Measurements from ENCODE around the gene ERRFI1.
A peak's percentile ranks its signal among the peaks of the same experiment; 100 is the strongest.
"Not testable (repeated sequence)": the region's sequence is repeated elsewhere in the genome, so short reads cannot be mapped to it uniquely, and the experiment has no call there.

The ERRFI1 gene, protein sequence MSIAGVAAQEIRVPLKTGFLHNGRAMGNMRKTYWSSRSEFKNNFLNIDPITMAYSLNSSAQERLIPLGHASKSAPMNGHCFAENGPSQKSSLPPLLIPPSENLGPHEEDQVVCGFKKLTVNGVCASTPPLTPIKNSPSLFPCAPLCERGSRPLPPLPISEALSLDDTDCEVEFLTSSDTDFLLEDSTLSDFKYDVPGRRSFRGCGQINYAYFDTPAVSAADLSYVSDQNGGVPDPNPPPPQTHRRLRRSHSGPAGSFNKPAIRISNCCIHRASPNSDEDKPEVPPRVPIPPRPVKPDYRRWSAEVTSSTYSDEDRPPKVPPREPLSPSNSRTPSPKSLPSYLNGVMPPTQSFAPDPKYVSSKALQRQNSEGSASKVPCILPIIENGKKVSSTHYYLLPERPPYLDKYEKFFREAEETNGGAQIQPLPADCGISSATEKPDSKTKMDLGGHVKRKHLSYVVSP

DNA sequence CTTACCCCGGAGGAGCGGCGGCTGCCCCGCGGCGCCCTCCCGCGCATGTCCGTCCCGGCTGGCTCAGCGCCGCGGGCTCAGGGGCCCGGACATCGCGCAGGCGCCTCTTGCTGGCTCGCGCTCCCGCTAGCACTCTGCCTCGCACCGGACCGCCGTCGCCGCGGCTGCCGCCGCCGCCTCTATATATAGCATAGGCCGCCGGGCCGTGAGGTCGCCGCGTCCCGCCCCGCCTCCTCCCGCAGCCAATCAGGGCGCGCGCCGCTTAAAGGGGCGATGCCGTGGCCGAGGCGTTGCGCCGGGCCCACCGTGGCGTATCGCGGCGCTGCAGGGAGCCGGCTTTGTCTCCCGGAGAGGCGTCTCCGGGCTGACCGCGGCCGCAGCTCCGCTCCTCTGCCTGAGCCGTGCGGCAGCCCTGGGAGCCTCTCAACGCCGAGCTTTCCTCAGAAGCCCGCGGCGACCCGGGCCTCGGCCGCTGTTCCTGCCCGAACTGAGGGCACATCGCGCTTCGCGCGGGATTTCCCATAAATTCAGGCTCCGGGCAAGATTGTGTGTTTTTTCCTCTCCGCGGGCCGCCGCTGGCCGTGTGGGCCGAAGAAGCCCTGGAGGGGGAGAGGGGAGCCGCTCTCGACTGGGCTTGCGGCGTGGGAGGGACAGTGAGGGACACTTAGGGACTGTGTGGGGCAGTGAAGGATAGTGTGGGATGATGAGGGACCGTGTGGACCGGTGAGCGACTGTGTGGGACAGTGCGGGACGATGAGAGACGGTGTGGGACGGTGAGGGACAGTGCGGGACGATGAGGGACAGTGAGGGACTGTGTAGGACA, at the start of gene ERRFI1:
TSS of gene ERRFI1 (minus strand) at position 157 of the 823 bp plus-strand sequence. CDS start 10,690 bp downstream, outside the sequence.
- peak; percentile 91 for DNase-seq

DNA sequence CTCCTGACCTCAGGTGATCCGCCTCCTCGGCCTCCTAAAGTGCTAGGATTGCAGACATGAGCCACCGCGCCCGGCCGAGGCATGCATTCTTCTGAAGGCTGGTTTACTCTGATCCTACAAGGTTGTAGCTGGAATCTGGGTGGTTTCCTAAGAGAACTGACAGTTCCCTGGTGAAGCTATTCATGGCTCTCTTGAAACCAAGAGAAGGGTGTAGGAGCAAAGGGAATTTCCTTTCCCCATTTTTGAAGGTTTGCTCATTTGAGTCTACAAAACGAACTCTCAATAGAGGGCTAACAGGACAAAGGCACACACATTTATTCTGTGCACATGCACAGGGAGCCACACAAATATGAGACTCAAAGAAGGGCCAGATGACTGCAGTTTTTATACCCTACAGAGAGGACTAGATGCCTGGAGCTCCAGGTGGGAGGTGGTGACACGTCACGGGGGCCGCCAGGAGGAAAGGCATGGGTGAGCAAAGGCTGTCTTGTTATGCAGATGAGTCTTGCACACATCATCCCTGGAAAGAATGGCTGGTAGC, 49.5 kb upstream of the ERRFI1 start:
- DNase-seq, result no peak

DNA sequence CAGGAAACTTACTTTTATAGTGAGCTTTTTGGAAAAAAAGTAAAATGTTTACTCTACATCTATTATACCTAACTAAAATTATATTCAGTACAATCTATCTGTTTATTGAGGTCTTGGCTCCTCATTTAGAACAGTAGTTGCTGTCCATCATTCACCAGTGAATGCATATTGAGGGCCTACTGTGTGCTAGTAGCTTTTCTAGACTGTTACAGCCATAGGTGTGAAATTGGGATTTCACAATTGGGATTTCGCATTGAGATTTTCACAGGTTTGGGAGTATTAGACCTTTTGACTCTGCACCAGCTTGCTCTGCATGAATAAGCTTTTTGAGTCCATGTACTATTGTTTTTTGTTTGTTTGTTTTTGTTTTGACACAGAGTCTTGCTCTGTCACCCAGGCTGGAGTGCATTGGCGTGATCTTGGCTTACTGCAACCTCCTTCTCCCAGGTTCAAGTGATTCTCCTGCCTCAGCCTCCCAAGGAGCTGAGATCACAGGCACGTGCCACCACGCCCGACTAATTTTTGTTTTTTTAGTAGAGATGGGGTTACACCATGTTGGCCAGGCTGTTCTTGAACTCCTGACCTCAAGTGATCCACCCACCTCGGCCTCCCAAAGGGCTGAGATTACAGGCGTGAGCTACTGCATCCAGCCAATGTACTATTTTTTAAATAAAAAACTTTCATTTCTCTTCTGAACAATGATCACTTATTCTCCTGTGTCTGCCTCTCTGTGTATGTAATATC, 47.2 kb upstream of the ERRFI1 start:
- DNase-seq, result no peak

DNA sequence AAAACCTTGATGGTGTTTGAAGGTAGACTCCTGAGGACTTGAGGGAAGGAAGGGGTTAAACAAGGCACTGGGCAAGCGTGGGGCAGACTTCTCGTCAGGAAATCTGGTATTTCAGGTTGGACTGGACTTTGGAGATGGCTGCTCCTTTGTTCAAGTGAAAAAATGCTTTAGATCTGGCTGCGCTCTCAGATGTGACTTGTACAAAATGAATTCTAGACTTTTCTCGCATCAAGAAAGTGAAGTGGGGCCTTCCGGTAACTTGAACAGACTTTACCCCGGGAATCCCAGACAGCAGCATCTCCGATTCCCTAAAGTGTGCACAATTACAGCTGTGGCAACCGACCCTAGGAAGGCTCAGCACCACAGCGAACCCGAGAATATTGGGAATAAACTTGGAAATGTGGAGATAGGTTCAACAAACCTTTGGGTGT, 44.3 kb upstream of the ERRFI1 start:
- DNase-seq, result no peak

DNA sequence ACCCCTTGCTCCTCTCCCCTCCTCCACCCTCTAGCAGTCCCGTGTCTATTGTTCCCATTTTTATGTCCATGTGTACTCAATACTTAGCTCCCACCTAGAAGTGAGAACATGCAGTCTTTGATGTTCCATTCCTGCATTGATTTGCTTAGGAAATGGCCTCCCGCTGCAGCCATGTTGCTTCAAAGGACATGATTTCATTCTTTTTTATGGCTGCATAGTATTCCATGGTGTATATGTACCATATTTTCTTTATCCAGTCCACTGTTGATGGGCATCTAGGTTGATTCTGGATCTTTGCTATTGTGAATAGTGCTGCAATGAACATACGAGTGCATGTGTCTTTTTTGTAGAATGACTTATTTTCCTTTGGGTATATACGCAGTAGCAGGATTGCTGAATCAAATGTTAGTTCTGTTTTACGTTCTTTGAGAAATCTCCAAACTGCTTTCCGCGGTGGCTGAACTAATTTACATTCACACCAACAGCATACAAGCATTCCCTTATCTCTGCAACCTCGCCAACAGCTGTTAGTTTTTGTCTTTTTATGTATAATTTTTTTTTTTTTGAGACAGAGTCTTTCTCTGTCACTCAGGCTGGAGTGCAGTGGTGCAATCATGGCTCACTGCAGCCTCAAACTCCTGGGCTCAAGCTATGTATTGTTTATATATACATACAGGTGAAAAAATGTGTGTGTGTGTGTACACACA, 43.7 kb upstream of the ERRFI1 start:
- not testable (repeated sequence) for DNase-seq

DNA sequence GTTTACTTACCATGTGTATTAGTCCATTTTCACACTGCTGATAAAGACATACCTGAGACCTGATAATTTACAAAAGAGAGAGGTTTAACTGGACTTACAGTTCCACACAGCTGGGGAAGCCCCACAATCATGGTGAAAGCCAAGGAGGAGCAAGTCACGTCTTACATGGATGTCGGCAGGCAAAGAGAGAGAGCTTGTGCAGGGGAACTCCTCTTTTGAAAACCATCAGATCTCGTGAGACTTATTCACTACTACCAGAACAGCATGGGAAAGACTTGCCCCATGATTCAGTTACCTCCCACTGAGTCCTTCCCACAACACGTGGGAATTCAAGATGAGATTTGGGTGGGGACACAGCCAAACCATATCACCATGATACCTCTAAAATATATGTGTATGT, 39.3 kb upstream of the ERRFI1 start:
- peak; percentile 7 for DNase-seq

DNA sequence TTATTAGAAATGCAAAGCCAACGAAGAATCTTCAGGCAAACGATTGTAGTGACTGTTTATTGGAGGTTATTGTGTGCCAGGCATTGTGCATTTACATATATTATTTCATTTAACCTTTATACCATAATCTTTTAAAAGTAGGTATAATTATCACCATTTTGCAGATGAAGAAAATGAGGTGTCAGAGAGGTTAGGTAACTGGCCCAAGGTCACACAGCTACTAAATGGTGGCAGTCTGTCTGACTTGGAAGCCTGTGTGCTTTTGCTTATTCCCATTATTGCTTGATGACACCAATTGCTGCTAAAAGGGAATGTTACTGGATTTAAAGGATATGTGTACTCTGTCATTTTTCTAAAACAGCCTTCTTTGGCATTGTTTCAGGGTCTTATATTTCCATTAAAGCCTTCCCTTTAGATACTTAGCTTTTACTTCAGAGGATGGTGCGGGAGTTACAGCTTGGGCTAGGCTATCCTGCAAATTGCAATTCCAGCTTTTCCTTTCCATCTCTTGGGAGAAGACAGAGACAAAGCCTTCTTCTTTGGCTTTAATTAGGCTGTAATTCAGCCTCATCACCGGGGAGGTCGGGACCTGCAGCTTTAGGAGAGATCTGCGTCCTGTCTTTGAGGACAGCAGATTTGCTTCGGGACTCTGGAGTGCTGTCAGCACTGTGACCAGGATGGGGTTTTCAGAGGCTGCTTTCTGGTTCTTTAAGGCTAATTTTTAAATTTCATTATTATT, 37.4 kb upstream of the ERRFI1 start:
- no peak for DNase-seq

DNA sequence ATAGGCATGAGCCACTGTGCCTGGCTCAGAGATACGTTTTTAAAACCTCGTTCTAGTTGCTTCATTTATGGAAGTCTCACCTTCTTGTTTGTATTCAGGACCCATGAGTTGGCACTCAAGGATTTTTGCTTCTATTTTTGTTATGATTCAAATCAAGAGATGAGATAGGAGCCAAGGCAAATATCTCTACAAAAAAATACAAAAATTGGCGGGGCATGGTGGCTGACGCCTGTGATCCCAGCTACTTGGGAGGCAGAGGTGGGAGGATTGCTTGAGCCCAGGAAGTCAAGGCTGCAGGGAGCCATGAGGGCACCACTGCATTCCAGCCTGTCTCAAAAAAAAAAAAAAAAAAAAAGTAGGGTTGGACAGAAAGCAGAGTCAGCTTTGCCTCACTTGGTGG, 36.8 kb upstream of the ERRFI1 start:
- no peak for DNase-seq

DNA sequence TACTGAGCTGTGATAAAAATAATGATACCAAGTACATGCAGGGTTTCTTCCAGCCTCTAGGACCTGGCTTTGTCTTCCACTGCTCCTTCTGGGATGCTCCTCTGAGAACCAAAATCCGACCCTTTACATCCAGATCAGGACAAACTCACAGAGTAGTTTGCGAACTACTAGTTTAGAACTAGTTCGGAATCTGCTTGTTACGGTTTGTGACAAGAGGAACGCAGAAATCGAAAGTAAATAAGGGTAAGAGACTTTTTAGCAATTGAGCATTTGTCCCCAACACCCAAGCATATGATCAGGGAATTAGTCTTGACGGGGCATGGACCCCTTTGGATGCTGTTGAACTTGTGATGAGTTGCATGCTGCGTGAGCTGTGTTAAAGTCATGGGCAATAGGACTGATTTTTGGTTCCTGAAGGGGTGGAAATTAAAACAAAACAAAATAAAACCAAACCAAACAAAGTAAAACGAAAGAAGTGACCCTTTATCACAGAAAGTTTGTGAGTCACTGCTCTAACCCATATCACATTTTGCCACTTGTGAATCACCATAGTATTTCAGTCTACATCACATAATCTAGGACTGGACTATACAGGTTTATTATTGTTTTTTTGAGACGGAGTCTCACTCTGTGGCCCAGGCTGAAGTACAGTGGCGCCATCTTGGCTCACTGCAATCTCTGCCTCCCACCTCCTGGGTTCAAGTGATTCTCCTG, 35.7 kb upstream of the ERRFI1 start:
- DNase-seq, result no peak

DNA sequence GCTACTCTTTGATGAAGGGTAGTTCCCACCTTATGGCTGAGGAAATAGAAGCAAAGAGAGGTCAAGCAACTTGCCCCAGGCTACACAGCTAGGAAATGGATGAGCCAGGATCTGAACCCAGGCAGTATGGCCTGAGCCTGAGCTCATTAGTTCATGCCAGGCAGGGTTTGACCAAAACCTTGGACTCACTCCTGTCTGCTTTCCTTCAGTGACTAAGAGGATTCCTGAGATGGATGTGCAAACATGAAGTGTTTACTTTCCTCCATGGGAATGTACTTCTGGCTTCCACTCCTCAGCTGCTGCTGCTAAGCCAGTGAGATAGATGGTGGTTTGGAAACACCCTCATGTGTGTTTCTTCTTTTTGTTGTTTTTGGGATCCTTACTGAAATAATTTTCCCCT, 35.1 kb upstream of the ERRFI1 start:
- DNase-seq, result no peak

DNA sequence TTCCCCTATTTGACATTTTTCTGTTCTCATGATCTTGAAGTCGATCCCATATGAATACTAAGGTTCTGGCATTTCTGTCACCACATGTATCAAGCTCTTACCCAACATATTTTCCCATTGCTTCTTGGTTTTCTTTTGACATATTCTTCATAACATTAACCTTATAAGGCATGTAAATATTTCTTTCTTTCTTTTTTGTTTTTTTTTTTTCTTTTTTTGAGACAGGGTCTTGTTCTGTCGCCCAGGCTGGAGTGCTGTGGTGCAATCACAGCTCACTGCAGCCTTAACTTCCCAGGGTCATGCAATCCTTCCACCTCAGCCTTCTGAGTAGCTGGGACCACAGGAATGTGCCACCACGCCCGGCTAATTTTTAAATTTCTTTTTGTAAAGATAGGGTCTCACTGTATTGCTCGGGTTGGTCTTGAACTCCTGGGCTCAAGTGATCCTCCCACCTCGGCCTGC, 33.1 kb upstream of the ERRFI1 start:
- peak; percentile 14 for DNase-seq

DNA sequence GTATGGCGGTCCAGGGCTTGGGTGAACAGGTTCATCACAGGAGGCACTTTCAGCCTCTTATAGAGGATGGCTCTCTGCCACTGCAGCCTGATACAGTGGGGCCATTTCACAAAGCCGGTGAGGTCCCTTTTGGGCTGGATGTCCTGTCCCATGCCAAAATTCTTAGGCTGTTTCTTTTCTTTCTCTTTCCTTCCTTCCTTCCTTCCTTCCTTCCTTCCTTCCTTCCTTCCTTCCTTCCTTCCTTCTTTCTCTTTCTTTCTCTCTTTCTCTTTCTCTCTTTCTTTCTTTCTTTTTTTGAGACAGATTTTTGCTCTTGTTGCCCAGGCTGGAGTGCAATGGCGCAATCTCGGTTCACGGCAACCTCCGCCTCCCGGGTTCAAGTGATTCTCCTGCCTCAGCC, 31.7 kb upstream of the ERRFI1 start:
- DNase-seq, result not testable (repeated sequence)

DNA sequence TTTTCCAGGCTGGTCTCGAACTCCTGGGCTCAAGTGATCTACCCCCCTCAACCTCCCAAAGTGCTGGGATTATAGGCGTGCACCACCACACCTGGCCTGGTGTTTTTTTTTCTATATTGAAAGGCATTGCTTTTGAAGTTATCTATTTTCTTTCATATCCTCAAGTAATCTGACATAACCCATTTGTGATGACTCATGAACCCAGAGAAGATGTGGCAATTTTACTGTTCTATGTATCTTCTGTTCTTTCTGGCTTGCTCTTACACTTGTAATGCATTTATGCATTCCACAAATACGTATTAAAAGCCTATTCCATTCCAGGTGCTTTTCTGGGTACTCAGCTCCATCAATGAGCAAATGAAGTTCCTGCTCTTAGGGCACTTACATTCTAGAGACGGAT, 29.9 kb upstream of the ERRFI1 start:
- peak; percentile 64 for DNase-seq

DNA sequence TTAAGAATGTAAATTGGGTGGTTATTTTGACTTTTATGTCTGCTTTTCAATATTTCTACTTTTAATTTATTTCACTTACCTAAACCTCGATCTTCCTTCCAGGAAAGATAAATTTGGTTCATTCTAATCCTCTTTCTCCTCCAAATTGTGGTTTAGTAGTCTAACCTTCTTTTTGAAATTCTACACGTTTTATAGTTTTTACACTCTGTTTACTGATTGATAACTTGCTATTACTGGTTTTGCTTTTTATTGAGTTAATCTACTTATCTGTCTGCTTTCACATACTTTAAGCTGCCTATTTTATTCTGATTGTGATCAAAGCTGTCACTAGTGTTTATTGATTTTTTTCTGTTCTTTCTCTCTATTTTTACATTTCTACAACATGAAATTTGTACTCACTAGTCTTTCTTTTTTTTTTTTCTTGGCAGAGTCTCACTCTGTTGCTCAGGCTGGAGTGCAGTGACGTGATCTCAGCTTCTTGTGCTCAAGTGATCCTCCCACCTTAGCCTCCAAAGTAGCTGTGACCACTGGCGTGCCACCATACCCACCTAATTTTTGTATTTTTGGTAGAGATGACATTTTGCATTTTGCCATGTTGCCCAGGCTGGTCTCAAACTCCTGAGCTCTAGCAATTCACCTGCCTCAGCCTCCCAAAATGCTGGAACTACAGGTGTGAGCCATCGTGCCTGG, 27.9 kb upstream of the ERRFI1 start:
- no peak for DNase-seq

DNA sequence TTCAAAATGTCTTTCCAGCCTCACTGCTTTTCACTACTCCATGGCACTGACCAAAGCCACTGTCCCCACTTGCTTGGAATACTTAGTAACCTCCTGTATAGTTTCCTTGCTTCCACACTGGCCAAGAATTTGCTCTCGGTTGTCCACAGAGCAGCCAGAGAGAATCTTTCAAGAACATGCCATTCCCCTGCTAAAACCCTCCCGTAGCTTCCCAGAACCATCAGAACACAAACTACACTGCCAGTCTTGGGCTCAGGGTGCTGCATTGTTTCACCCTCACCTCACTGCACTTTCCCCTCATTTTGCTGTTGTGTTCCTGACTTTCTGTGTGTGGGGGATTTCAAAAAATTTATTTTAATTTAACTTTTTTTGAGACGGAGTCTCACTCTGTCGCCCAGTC, 25.5 kb upstream of the ERRFI1 start:
- no peak for DNase-seq

DNA sequence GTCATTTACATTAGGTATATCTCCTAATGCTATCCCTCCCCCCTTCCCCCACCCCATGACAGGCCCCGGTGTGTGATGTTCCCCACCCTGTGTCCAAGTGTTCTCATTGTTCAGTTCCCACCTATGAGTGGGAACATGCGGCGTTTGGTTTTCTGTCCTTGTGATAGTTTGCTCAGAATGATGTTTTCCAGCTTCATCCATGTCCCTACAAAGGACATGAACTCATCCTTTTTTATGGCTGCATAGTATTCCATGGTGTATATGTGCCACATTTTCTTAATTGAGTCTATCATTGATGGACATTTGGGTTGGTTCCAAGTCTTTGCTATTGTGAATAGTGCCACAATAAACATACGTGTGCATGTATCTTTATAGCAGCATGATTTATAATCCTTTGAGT, 23.1 kb upstream of the ERRFI1 start:
- not testable (repeated sequence) for DNase-seq

DNA sequence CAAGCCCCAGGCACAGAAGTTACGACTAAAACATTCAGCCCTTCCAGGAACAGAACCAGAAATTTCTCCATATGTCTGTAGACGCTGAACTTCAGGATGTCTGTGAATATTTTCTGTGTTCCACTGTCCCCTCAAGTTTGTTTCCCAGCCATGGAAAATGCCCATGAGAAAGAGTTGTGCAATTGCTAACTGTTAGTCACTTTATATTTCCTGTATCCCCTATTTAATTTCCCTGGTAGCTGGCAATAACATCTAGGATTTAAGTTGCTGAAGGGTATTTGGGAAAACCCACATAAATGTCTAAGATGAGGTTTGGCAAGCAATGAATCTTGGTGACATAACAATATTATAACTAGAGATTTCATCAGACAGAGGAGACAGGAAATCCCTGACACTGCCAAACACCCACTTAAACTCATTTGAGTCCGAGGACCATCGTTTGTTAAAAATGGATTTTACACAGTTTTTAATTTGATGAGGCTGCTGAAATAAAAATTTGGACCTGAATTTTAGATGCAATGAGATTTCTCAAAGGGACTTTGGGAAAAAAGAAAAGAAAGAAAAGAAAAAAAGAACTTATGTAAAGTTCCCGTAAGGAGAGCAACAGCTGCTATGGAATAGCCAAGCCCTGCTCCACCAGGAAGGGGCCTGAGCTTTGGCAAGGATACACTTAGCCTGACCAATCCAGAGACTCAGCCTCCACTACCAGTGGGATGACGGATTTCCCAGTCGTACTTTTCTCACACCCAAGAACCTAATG, 21.8 kb upstream of the ERRFI1 start:
- peak; percentile 94 for DNase-seq

DNA sequence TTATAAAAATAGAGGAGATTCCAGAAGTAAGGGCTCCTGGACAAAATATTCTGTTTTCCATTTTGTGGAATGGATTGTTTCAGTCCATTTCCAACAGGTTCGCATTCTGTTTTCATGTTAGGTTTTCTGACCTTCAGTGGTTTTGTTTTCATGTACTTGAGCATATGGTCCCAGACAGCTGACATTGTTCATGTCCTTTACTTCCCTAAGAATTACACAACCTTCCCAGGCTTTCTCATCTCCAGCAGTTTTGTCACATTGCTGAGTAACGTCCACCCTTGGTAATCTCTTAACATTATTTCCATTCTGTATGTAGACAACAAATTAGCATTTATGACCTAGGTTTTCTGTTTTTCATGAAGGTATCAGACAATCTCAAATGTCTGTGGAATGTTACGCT, 21.0 kb upstream of the ERRFI1 start:
- peak; percentile 96 for DNase-seq

DNA sequence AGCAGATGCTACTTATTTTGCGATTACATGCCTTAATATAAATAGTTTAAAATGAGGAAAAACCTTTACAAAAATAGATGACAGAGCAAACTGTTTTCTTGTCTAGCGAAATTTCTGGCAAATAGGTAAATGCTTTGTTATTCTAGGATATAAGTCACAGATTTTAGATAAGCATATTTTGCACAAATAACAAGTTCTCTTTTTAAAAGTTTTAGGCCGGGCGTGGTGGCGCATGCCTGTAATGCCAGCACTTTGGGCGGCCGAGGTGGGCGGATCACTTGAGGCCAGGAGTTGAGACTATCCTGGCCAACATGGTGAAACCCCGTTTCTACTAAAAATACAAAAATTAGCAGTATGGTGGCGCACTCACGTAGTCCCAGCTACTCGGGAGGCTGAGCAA, 20.3 kb upstream of the ERRFI1 start:
- DNase-seq, result no peak

Measured in inflammatory macrophage treated with lipopolysaccharide for 4 hours (primary cell).